NCI-H2171 treated with DMSO at 0.1 percent for 48 hours (cell line): ENCODE results near the gene OR5K2.

ENCODE experiments used
- DNase-seq: peaks from one replicate; lab custom pipeline; 2025; lab: John Stamatoyannopoulos, UW

Gene OR5K2

DNA sequence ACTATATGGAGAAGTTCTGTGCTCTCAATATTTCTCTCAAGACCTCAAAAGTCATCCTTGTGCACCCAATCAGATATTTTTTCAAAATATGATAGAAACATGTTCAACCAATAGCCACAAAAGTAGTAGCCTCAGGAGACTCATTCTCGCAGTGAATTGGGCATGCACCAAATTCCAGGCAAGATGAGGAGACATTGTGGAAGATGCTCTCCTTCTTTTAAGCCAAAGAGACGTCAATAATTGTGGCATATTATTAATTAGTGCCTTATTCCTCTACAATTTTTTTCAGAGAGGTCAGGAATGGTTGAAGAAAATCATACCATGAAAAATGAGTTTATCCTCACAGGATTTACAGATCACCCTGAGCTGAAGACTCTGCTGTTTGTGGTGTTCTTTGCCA lies at the start of gene OR5K2:
OR5K2 (plus strand) TSS at position 301 of the 400 bp plus-strand sequence; CDS start at position 301, 0 bp downstream.
- DNase-seq = no peak

DNA sequence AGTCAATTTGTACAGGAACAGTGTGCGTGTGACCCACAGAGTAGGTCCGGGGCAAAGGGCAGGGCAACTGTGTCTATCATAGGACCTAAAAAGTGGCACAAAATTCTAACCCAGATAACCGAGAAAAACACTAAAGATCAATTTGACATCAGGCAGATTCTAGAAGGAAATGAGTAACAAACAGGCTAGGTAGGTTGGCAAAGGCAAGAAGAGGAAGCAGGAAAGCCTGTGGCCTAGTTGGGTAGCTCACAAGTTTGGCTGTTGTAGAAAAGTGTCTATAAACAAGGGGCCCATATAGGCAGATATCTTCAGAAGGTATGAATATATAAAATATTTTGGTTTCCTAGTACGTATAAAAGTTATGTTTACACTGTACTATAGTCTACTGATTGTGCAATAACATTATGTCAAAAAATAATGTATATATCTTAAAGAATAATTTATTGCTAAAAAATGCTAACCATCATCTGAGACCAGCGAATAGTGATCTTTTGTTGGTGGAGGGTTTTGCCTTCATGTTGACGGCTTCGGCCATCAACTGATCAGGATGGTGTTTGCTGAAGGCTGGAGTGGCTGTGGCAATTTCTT lies 47.8 kb upstream of the OR5K2 start:
- no peak for DNase-seq

DNA sequence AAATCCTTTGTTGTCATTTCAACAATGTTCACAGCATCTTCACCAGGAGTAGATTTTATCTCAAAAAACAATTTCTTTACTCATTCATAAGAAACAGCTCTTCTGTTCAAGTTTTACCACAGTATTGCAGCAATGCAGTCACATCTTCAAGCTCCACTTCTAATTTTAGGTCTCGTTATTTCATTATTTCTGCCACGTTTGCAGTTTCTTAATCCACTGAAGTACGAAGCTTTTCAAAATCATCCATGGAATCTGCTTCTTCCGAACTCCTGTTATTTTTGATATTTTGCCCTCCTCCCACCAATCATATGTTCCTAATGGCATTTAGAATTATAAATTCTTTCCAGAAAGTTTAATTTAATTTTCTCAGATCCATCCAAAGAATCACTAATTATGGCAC lies 47.1 kb upstream of the OR5K2 start:
- no peak for DNase-seq

DNA sequence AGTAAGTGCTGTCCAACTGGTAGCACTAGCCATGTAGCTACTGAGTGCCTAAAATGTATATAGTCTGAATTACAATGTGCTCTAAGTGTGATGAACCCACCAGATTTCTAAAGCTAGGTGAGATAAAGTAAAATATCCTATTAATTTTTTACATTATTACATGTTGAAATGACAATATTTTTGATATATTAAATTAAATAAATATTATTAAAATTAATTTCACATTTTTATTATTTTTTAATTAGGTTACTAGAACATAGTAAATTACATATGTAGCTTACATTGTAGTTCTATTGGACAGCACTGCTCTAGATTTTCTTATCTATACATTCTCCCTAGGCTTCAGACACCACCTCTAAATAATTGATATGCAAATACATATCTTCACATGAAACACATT lies 43.7 kb upstream of the OR5K2 start:
- no peak for DNase-seq

DNA sequence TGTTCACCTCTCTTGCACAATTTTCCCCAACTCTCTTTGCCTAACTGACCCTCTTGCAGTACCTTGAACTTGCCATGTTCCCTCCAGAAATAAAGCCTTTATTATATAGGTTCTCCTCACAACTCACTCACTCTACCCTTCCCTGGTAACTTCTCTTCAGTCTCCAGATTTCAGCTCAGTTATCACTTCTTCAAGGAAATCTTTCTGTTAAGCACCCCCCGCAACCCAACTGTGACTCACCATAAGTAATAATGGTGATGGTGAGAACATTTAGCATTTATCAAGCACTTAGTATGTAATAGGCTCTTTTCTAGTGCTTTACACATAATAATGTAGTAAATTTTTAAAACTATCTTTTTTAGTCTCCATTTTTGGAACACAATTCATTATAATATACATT lies 42.6 kb upstream of the OR5K2 start:
- DNase-seq = no peak

DNA sequence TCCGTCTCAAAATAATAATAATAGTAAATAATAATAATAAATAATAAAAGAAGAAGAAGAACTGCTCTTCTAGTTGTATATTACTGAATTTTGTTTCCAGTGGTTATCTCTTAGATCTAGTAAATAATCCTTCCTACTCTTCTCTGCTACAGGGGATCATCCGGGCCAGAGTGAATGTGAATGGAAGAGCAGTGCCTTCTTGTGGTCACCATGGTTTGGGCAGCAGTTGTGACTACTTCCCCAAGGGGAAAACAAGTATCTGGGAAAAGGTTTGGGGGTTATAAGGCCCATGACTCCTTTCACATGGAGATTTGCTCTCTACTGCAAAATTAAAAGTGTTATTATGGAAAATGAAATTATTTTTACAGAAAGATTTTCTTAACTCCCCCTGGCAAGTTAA lies 39.9 kb upstream of the OR5K2 start:
- no peak for DNase-seq

DNA sequence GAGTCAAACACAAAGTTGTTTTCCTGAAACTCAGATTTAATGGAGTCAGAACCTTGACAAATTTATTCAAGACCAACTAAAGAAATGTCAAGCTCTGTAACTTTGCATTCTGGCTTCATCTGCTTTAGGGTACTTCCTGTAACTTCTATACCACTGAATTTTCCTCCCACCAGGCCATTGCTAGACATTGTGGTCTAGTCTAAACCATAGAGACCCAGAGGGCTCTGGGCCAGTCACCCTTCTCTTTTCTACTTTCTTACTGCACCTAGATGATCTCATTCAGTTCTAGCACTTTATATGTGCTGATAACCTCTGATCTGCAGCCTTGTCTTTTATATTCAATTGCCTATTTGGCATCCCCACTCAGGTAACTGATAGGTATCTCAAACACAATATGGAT lies 37.3 kb upstream of the OR5K2 start:
- no peak for DNase-seq

DNA sequence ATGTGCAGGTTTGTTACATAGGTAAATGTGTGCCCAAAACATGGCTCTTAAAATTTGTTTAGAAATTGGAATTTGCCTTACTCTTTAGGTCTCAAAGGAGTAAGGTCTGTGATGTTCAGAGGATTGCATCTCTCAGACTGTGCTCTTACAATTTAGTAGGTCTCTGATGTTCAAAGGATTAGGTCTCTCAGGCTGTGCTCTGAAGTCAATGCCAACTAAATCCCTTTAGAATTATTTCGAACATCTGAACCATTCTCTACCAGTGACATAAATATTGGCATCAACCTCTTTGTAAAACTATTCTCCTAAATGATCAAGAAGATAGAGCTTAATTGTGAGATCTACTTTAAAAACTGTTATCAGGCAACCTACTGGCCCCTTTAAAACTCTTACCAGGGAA lies 34.6 kb upstream of the OR5K2 start, which contains the start of gene OR5K1:
OR5K1 (plus strand) TSS at position 301 of the 400 bp plus-strand sequence. CDS start 6,376 bp downstream, outside the sequence.
- no peak for DNase-seq

DNA sequence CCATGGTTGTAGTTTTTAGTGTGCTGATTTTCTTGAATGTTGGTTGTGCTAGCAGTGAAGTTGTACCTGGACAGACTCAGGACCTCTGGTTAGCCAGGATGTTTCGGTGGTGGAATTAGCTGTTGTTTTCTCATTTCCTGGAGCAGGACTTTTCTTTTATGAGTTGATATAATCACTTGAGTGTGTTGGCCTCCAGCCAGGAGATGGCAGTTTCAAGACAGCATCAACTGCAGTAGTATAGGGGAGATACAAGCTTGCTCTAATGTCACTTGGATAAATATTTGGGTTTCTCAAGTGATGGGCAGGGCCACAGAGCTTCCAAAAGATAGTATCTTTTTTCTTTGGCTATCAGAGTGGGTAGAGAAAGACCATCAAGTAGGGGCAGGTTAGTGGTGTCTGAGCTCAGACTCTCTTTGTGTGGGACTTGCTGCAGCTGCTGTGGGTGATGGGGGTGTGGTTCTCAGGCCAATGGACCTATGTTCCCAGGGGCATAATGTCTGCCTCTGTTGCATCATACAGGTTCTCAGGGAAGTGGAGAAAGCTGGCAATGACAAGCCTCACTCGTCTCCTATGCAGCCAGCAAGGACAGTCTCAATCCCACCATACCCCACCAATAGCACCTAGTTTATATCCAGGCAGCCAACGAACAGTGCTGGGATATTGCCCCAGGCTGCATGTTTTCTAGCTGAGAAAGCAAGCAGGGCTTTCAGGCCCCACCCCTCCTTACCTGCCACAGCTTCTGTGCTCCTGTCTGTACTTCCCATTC lies 14.6 kb upstream of the OR5K2 start:
- no peak for DNase-seq

DNA sequence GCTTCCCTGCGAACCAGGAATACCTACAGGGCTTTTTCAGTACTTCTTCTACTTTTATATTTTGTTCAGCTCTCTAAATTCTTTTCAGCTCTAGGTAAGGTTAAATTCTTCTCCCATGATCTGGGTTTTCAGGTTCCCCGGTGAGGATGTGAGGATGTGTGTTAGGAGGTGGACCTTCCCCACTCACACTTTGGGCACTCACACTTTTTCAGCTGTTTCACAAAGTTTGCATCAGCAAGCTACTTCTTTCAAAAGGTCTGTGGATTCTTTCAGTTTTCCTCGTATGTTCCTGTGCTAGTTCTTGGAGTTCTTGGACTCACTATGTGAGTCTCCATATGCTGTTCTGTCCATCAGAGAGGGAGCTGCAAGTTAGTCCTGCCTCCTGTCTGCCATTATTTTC lies 13.9 kb upstream of the OR5K2 start:
- no peak for DNase-seq

DNA sequence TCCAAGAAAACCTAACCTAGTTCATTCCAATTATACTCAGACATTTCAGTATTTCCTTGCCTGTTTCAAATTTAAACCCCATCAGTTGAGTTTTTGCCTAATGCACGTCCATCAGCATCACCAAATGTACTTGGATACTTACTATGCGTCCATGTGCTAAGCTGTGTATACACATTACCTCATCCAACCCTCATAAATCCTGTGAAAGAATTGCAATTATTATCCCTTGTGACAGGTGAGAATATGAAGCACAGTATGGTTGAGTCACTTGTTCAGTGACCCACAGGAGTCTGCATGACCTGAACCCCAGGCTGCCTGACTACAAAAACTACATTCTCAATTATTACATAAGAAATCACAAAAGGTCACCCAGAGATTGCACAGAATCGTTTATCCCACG lies 2.5 kb downstream of the OR5K2 start:
- no peak for DNase-seq

DNA sequence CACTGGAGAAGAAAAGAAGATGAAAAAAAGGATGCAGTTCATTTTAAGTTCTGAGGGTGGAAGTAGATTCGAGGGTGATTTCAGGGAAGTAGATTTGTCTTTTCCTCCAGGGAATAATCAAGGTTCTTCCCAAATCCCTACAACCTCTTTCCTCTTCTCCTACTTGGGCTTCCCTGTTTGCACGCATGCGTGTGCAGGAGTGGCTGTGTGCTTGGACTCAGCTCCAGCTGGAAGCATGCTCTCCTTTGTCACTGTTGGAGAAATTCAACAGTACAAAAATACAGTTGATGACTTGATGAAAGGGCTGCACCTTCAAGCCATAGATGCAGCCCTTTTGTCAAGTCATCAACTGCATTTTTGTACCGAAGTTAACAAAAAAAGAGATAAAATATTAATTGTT lies 3.8 kb downstream of the OR5K2 start:
- no peak for DNase-seq

DNA sequence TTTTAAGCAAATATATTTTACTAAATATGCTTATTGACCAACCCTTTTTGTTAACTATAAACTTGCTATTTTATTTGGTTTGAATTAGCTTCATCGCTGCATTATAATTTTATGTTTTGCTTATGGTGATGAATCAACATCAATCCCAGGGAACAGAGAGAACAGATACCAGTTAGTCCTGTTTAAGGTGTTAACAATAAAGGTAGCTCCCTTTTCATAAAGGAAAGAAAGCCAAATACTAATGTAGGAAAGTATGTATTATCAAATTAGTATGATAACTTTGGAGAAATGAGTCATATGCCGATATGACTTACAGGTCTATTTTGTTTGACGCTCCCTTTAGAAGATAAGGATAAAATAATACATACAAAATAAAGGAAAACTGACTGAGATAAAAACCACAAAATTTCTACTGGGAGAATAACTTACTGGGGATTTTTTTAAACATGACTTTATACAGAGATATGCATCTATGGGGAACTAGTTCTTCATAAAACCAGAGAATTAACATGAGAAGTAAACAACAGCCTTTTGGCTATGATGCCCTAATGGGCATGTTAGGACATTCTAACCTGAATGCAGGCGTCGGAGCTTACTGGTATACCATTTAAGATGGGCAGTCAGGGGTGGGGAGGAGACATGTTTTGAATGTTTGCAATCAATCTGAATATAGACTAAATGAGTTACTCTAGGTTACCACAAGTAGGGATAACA lies 4.5 kb downstream of the OR5K2 start:
- no peak for DNase-seq

DNA sequence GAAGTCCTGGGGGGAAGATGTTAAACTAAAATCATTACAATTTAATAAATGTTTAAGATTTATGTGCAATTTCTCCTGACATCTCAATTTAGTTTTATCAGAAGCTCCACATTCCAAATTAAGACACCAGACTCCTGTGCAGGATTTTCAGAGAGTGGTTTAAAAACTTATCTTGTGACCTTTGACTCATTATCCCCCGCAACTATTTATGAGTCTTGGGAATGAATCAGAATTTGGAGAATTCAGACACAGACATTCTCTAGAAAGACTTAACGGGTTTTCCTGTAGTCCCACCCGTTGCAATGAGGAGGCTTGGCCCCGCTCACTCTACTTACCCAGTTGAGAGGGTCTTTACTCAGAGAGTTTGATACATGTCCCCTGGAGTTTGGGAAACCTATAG lies 7.1 kb downstream of the OR5K2 start:
- DNase-seq = no peak

DNA sequence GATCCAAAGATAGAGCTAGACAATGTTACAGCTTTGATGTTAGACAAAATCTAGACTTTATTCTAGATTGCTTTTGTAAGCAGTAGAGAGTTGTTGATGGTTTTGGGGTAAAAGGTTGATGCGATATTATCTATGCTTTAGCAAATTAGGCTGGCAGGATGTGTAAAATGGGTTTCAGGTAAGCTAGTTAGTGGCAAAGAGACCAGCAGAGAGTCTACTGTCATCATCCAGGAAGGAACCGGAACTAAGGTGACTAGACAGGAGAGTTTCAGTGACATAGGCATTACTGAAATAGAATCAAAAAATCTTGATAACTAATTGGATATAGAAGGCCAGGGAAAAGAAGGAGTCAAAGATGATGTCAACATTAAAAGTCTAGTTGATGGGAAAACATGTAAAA lies 11.1 kb downstream of the OR5K2 start:
- no peak for DNase-seq

DNA sequence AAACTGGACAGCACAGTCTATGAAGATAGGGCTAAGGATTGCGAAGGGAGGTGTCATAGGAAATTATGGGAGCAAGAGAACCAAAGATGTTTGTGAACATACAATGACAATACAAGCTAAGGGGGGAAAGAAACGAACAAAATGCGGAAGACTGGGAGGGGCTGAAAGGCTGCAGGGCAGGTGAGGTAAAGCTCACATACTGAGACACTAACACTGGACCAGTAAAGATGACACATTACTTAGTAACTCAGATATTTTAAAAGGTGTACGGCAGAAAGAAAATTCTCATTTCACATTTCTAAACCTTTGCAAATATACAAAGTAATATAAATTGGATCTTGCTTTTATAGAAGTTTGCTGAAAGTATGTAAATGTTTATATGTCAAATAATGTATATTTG lies 15.1 kb downstream of the OR5K2 start:
- no peak for DNase-seq

DNA sequence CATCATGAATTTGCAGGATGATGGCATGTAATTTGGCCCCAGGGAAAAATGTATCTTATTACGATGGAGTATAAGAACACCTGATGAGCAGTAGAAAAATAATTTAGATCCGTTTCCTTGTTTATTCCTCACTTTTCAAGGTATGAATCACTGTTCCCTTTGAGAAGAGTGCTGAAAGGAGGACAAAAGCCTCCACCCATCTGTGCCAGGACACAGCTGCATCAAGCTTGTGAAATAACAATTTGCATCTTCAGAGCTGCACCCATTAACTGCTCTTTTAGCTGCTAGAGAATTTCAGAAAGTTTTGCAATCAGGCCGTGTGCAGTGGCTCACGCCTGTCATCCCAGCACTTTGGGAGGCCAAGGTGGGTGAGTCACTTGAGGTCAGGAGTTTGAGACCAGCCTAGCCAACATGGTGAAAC lies 15.6 kb downstream of the OR5K2 start:
- DNase-seq = no peak

DNA sequence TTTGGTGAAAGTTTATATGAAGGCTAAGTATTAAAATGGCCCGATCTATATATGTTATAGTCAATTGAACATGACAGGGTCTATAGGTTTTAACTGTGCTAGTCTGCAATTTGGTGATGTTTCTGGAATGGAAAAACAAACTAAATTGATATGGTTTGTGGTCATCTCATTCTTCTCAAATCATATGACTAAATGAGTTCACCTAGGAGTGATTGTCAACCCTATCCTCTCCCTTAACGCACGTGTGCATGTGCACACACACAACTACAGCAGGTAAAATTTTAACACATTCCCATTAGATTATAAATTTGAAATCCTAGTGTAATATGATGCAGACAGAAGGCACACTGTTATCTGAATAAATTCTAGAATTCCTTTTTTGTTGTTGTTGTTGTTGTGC lies 16.3 kb downstream of the OR5K2 start:
- no peak for DNase-seq

DNA sequence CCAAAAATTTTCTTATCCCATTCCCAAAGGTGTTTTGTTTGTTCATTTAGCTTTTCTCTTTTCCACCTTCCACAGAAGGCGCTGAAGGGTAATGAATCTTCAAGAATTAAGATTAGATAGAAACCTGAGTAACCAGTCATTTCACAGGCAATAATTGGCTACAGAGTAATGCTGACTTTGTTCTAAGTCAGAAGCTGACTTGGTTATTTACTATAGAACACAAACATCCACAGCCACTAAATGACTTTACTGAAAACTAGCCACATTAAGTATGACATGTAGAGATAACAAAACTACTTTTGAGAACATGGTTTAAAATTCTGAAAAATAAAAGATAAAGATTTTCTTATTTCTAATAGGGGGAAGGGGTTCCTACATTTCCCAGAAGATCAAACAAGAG lies 17.5 kb downstream of the OR5K2 start:
- DNase-seq = no peak

DNA sequence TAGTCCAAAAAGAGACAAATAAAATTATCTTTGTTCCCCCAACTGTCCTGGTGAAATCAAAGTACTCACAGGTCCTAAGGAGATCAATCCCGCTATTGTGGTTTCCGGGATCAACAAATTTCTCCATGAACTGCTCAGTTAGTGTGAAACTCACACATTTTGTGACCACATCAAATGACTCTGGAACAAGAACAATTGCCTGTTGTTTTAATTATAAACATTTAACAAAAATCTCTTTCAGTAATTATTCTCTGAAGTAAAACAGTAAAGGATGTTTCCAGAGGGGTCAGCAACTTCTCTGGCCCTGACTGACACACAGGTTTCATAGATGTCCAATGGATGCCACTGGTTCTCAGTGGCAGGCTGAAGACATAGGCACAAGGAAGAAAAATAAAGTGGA lies 21.3 kb downstream of the OR5K2 start:
- DNase-seq = no peak

DNA sequence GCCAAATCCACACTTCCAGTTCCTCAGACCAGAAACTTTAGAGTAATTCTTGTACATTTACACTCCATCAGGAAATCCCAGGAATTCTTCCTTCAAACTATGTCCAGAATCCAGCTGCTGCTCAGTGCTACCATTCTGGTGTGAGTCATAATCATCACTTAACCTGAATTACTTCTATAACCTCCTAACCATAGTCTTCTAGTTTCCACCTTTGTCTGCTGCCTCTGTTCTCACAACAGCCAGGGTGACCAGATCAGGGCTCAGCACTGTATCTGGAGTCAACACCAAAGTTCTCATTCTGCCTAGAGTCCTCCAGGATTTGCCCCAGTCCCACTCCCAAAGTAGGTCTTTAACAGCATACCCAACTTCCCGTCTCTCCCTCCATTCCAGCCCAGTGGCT lies 21.9 kb downstream of the OR5K2 start:
- no peak for DNase-seq

DNA sequence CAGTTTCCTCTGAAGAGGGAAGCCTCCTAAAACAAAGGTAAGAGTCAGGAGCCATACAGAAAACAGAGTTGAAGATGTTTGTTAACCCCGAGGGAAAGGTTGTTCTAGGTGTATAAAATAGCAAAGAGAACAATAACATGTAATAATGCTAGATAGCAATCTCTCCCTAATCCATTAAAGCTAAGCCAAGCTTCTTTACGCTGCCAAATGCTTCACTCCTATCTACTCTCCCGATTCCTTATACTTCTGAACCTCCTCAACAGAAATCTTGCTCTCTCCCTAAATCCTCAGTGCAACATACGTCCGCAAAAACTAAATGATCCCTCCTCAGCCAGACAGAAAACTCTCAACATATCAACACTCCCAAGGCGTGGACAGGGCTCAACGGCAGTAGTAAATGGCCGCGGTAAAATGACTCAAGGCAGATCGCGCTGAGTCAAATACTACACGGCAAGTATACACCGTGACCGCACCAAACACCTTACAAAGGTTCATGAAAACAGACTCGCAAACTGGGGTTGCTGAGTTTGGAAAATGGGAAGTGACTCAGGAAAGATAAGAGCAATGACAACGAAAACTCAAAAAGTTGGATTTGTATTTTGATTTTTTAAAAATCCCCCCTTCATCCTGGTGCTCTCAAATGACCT lies 24.5 kb downstream of the OR5K2 start:
- DNase-seq = peak; percentile 54
